NCI-H1436 (cell line): ENCODE measurements around the gene CCNK.

Source experiments
- DNase-seq: peaks from one replicate; lab custom pipeline; 2025; lab: John Stamatoyannopoulos, UW

Gene CCNK

GRCh38 chr14:99535908-99536778 is 54.9 kb downstream of the CCNK start:
- no peak for DNase-seq

GRCh38 chr14:99537399-99537798 is 56.2 kb downstream of the CCNK start:
- no peak for DNase-seq

DNA sequence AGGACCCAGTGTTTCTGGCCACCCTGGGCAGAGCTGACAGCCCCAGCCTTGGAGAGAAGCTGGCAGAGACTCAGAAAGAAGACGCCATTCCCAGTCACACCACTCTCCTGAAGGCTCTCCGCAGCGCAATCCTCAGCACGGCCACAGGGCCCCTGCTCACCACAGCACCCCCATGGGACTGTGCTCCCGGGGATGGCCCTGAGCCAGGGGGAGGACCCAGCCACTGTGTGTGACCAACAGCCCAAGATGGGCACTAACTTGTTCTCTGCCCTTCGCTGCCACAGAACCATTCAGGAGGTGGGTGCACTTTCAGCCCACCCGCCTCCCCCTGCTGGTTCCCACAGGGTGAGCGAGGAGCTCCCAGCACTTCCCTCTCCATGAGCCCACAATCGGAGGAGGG is 57.1 kb downstream of the CCNK start:
- no peak for DNase-seq

DNA sequence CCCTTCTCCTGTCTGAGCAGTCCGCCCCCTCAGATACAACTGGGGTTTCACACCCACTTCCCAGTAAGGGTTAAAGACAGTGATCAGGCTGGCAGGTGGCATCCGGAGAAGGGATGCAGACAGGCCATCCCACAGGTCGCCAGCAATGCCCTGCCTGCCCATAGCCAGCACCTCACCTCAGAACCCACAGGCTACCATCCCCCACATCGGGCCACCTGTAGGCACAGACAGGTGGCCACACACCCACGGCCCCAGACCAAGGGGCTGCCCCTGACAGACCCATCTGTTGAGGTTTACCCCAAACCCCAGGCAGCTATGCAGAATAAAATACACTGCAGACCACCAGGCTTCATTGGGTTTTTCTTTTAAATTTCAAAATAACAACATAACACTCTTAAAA is 57.5 kb downstream of the CCNK start:
- DNase-seq = no peak

DNA sequence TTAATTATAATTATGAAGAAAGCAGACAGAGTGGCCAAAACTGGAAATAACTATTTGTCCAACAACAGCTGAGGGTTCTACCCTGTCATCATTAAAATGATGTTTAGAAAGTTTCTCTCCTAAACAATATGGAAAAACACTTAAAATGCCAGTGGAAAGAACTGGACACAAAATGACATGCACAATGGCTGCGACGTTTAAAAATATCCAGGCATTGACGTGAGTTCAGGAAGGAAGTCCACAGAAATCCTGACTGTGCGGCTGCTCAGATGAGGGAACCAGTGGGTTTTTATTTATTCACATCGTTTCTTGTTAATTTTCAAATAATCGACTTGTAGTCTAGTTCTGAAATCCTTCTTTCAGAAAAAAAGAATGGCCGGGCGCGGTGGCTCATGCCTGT is 58.3 kb downstream of the CCNK start:
- DNase-seq = no peak

DNA sequence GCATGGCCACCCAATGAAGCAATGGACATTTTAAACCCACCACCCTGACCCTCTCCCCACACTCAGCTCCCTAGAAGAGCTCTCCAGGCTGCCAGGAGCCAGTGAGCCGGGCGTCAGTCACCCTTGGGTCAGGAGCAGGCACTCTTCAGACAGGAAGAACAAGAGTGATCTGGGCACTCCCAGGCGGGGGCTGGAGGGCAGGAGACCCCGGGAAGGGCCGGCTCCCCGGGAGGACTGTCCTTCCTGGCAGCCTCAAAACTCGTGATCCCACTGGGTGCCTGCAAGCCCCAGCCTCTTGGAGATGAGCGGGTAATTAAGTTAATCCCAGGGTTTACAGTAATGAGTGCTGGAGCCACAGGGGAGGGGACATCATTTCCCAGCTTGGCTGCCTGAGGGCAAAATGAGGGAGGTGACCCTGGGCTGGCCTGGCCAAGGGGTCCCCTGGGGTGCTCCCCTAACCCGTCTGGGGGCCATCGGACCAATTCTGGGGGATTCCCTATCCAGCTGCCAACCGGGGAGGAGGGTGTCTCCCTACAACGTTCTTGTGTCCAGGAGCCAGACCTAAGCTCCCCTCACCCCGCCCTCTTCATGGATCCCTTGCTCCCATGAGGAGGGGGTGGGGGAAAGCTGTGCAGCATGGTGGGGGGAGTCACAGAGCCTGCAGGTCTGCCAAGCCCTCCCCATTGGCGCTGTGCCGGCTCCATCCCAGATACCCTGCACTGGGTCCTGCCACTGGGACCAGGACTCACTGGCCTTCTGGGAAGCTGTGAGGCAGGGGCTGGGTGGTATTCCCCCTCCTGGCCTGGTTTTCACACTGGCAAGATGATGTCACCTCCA is 59.2 kb downstream of the CCNK start:
- no peak for DNase-seq

- no peak for DNase-seq
Observed at GRCh38 chr14:99541211-99541610, 60.0 kb downstream of the CCNK start.

DNA sequence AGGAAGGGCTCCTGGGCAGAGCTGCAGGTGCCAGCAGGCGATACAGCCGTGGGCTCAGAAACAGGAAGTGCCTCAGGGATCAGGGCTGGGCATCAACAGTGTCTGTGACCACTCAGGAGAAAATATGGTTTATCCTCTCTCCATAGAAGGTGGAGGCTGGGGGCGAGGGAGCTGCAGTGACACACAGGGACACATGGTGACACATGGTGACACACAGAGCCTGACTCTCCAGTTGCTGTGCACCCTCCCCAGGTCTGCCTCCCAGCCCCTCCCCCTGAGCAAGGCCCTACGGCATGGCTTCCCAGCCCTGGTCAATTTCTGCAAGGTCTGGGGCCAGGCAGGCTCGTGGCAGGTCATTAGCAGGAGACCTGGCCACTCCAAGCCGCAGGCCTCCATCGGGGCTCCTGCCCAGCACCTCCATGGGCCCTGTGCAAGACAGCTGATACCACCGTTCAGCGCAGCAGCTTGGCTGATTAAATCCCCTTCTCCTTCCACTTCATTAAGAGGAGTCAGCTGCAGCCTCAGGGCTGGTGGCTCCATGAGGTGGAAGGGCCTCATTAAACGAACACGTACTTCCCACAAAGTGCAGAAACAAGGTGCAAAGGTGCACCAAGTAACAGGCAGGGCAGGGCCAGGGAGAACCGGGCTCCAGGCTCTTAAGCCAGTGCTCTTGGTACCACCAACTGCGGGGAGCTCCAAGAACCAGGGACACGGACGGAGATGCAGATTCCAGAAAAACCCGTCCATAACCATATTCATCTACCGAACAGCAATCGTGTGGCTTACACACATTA is 60.7 kb downstream of the CCNK start:
- DNase-seq = no peak

- no peak for DNase-seq
Observed at GRCh38 chr14:99542566-99542965, 61.4 kb downstream of the CCNK start.

GRCh38 chr14:99543370-99543769 is 62.2 kb downstream of the CCNK start:
- no peak for DNase-seq

GRCh38 chr14:99543985-99544384 is 62.8 kb downstream of the CCNK start:
- no peak for DNase-seq

DNA sequence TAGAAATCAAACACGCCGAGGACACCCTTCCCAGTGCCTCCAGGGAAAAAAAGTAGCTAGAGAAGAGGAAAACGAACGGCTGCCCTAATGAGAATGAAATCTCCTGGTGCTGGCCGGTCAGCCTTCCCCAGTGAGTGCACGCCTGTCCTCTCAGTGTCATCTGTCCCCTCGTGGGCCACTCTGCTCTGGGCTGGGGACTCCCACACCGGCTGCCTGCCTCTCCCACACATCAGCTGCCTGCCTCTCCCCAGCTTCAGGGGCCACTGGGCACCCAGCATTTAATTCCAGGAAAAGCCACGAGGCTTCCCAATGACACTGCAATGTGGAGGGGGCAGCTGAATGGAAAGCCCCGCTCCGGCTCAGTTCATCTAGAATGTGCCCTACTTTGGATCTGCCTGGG is 63.8 kb downstream of the CCNK start:
- DNase-seq = no peak

DNA sequence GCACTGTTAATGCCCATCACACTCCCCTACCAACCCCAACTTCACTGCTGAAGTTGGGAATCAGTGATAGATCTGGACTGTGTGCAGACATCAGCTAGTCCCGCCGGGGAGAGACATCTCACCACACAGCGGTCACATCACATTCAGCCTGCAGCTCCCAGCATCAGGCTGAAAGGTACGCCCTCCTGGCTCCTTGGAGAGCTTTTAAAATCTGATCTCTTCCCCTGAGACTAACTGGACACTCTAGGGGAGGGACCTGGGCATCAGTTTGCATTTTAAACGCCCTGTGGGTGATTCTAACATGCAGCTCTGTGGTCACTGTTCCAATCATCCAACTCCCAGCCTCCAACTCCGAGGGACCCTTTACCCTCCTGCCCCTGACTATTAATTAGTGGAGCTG is 64.4 kb downstream of the CCNK start:
- no peak for DNase-seq

GRCh38 chr14:99546234-99546879 is 65.1 kb downstream of the CCNK start:
- no peak for DNase-seq

DNA sequence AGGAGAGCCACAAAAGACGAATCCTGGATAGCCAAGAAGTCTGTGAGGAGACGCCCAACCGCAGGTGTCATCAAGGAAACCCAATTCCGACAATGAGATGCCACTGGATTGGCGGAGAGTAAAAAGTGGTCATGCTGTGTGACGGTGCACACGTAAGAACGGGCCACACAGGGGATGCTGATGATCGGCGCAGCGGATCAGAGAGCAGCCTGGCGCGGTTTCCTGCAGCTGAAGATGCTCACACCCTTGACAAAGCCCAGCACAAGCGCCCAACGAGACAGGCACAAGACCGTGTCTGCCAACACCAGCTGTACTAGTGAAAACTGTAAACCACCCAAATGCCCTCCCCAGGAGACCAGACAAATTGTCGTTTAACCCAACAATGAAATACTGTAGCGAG is 67.0 kb downstream of the CCNK start:
- no peak for DNase-seq

DNA sequence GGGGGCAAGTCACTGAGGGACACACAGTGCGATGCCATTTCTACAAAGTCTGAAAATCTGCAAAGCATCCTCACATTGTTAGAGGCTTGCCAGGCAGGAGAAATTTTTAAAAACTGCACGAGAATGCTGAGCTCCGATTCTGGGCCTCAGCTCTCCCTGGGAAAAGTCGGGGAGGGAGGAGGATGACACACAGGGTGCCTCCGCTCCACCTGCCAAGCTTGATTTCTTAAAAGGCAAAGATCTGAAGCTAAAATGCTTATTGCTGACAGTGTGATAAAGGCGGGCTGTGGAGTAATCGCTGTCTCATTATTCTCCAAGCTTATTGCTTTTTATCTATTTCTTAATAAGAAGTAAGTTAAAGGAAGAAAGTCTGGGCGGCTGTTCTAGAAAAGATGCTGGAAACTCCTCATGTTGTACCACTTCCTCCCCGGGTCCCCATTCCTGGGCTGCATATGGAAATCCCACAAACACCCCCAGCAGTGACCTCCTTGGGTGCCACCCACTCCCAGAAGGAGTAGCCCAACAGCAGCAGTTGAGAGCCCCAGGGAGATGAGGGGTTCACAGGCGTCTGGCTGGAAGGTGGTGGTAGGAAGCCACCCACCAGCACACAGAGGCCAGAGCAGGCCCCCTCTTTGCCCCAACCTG is 67.8 kb downstream of the CCNK start:
- DNase-seq = no peak

DNA sequence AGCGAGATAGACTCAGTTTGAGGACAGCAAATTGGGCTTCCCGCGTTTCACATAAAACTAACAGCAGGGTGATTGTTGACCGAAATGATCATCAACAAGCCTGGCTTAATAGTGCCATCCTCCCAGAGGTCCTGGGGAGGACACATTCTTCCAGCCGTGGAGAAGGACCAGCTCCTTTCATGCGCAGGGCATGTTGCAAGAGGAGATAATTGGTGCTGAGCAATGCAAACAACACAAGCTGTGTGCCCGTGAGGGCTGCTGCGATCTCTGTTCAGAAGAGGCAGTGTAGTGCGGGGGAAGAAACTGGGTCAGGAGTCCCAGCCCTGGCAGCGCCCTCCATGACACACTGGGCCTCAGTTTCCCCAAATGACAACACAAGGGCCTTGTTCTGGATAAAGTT is 68.5 kb downstream of the CCNK start:
- no peak for DNase-seq

DNA sequence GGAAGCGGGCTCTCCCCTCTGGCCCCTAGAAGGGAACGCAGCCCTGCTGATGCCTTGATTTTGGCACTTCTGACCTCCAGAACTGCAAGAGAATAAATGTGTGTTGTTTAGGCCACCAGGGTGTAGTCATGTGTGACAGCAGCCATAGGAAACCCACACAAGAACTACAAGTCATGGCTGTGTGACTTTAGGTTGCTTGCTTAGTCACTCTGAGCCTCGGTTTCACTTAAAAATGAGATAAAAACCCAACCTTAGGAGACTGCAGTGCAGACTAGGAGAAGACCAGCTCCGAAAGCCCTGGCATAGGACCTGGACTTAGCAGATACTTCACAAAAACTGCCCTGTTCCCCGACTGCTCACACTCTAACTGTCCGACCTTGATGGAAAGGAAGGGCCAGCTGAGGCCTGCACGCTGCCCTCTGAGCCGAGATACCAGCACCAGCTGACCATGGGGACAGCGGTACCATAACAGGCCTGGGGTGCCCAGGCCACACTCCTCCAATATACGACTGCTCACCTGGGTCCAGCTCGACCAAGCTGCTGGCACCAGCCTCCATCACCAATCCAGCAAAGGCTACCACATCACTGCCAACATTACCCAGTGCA is 69.3 kb downstream of the CCNK start:
- DNase-seq = no peak

- no peak for DNase-seq
Observed at GRCh38 chr14:99551034-99551922, 70.1 kb downstream of the CCNK start.

DNA sequence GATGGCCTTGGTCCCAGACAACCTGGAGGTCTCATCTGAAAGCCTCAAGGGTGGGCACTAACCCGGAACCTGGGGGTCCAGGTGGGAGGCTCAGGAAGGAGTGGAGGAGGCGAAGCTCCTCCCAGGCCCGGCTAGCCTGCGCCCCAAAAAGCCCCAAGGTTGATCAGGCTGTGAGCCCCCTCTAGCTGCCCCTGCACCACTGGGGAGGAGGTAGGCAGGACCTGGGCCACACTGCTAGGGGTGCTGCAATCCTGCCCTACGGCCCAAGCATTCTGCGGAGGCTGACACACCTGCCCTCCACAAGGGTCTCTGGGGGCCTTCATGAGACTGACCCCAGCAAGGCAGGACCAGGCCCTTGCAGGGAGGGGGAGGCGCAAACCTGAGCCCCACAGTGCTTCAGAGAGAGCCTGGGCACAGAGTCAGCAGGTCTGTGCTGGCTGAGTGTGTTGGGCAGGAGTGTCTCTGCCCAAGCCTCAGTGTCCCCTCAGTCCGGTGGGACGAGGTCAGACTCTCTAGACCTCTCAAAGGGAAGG is 70.9 kb downstream of the CCNK start:
- no peak for DNase-seq
